ENCODE results near the gene PLP2. TPM values are rescaled to one million over a fixed set of nuclear protein-coding genes. Genes with fewer than 3 reads are reported as not detected.

PLP2 gene
- total RNA-seq, 1 donor from 2014 or later, result 359 TPM

- peak; percentile 12 for ATAC-seq
Measured at GRCh38 chrX:49186125-49187027, 14.7 kb downstream of the PLP2 start, which contains the start of gene PRICKLE3. Gene PRICKLE3 (minus strand): TSS chrX:49186373. CDS start chrX:49186297, 76 bp downstream.

GRCh38 chrX:49187028-49187394 is 15.3 kb downstream of the PLP2 start:
- ATAC-seq, result no peak

- ATAC-seq, result no peak
Measured at GRCh38 chrX:49187526-49187925, 15.8 kb downstream of the PLP2 start.

GRCh38 chrX:49188468-49189076 is 16.9 kb downstream of the PLP2 start:
- no peak for ATAC-seq

GRCh38 chrX:49189606-49190005 is 17.9 kb downstream of the PLP2 start:
- no peak for ATAC-seq

GRCh38 chrX:49190821-49191573 is 19.3 kb downstream of the PLP2 start:
- peak; percentile 90 for ATAC-seq

GRCh38 chrX:49191574-49192011 is 19.9 kb downstream of the PLP2 start:
- ATAC-seq, result peak; percentile 0

GRCh38 chrX:49192722-49193328 is 21.1 kb downstream of the PLP2 start:
- no peak for ATAC-seq

- ATAC-seq, result no peak
Measured at GRCh38 chrX:49193542-49193964, 21.9 kb downstream of the PLP2 start.

- no peak for ATAC-seq
Measured at GRCh38 chrX:49197543-49198087, 25.9 kb downstream of the PLP2 start.

GRCh38 chrX:49198540-49199314 is 27.0 kb downstream of the PLP2 start:
- ATAC-seq, result no peak

- no peak for ATAC-seq
Measured at GRCh38 chrX:49199315-49199595, 27.6 kb downstream of the PLP2 start.

GRCh38 chrX:49199906-49200771 is 28.4 kb downstream of the PLP2 start, which contains the start of gene SYP:
Gene SYP (minus strand): TSS chrX:49200193. CDS start chrX:49200186, 7 bp downstream.
- ATAC-seq, result peak; percentile 95

GRCh38 chrX:49202022-49202421 is 30.3 kb downstream of the PLP2 start:
- ATAC-seq, result no peak

GRCh38 chrX:49203536-49203935 is 31.8 kb downstream of the PLP2 start:
- no peak for ATAC-seq

GRCh38 chrX:49204017-49204416 is 32.3 kb downstream of the PLP2 start:
- ATAC-seq, result no peak

- ATAC-seq, result no peak
Measured at GRCh38 chrX:49204709-49205108, 33.0 kb downstream of the PLP2 start.

GRCh38 chrX:49205443-49205842 is 33.7 kb downstream of the PLP2 start:
- ATAC-seq, result no peak

GRCh38 chrX:49206543-49206942 is 34.8 kb downstream of the PLP2 start:
- ATAC-seq, result no peak

GRCh38 chrX:49208399-49208798 is 36.7 kb downstream of the PLP2 start:
- no peak for ATAC-seq
